GM12801 (cell line): Measurements from ENCODE around the gene CLSTN3.

Source experiments
- CTCF ChIP-seq: IDR thresholded peaks from one replicate; pipeline ENCODE4 v1.5.1; 2011; ENCODE audit warnings: control low read depth; ENCODE audit not compliant: insufficient read length; ENCODE audit errors: extremely low read depth

The CLSTN3 gene

DNA sequence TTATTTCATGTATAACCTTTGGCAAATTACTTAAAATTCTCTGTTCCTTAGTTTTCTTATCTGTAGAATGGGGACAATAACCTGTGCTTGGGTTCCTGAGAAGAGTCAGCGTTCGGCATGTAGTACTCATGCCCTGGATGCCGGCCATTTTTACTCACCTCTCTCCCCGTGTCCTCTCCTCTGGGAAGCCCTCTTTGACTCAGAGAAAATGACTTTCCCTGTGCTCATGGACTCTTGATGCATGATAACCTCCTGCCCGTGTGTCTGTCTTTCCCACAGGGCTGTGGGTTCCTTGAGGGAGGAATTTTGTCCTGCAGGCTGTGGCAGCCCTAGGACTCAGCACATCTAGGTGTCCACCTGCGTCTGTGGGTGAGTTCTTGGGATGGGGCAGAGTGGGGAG is 15.3 kb upstream of the CLSTN3 start:
- no peak for TF ChIP-seq CTCF

DNA sequence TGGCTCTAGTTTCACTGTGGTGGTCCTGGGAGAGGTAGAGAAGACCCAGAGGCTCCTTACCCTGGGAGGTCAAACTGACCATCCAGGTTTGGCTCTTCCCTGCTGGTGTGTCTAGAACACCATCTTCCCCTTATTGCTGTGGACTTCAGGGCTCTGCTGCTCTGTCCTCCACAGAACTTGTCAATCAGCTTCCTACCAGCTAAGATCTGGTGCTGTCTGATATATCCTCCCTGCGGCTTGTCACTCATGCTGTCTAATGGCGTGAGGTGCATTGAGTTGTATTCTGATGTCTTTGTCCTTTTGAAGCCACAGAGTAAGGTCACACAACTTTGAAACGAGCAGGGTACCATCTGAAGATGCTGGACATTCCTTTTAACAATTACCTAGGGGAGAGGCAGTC is 14.0 kb upstream of the CLSTN3 start:
- TF ChIP-seq CTCF: no peak

DNA sequence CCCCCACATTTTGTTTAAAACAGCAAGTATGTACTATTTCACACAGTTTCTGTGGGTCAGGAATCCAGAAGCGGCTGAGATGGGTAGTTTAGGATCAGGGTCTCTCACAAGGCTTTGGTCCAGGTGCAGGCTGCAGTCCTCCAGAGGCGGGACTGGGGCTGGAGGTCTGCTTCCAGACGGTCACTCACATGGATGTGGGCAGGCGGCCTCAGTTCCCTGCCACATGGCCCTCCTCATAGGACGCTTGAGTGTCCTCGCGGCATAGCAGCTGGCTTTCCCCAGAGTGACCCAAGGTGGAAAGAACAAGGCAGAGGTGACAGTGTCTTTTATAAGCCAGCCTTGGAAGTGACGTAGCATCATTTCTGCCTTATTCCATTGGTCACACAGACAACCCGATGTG is 13.3 kb upstream of the CLSTN3 start:
- TF ChIP-seq CTCF: no peak

DNA sequence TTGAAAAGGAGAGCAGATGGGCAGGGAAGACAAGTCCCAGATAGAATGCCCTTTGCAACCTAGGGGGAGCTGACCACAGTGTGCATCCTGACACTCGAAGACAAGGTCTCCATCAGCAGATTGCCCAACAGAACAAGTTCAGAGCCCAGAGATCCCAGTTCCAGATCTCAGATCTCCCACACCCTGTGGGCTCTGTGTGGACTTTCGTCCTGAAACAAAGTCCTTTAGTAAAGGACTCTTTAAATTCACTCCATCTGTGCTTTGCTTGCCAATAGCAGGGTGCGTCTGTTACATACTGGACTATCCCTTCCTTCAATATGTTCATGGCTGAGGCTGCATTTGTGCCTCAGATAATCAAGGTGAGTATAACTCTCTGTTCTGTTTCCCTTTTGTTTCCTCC is 12.5 kb upstream of the CLSTN3 start:
- no peak for TF ChIP-seq CTCF

- no peak for TF ChIP-seq CTCF
Measured at GRCh38 chr12:7118881-7119280, 11.3 kb upstream of the CLSTN3 start.

DNA sequence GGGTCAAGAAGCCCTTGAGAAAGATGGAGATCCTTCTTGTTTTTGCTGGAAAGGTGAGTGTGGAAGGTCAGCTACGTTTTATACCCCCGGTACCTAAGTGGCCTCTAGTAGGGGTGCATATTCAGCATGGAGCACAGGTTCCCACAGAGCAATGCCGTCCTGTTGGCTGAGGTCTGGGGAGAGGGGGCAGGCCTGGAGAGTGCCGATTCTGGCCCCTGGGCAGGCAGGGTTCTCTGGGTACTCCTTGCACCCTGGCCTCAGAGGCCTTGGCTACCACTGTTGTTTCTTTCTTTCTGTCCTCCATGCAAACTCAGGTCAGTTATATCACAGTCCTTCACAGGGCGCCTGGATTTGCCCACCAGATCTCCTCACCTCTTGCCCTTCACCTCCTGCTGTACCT is 10.0 kb upstream of the CLSTN3 start:
- no peak for TF ChIP-seq CTCF

DNA sequence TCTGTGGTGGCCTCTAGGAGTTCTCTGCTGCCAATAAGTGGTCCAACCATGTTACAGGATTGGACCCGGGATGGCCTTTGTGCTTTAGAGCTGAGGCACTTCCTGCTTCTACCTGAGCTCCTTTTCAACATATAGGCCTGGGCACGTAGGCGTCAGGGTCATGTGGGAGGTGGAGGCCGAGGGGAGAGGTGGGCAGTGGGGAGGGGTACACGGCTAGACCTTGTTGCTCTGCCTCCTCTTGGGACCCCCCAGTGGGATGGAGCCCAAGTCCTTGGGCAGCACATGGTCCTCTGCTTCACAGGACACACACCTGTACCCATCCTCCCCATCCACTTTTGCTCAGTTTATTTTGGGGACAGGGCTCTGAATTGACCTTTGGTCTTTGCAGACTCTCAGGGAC is 8.8 kb upstream of the CLSTN3 start:
- no peak for TF ChIP-seq CTCF
